ENCODE results near the gene CD7.

CD7 gene

GRCh38 chr17:82314012-82314726 is 3.2 kb downstream of the CD7 start:
- DNase-seq: no peak

GRCh38 chr17:82313195-82314011 is 4.0 kb downstream of the CD7 start:
- no peak for DNase-seq

- no peak for DNase-seq
Observed at GRCh38 chr17:82311971-82312370, 5.4 kb downstream of the CD7 start.

- DNase-seq: no peak
Observed at GRCh38 chr17:82310877-82311276, 6.5 kb downstream of the CD7 start.

GRCh38 chr17:82309656-82310570 is 7.5 kb downstream of the CD7 start:
- DNase-seq: no peak

- no peak for DNase-seq
Observed at GRCh38 chr17:82305727-82306300, 11.6 kb downstream of the CD7 start.

GRCh38 chr17:82304826-82305726 is 12.3 kb downstream of the CD7 start:
- DNase-seq: no peak

GRCh38 chr17:82303944-82304808 is 13.2 kb downstream of the CD7 start:
- DNase-seq: no peak

- DNase-seq: no peak
Observed at GRCh38 chr17:82302991-82303943, 14.1 kb downstream of the CD7 start.

- DNase-seq: no peak
Observed at GRCh38 chr17:82302568-82302963, 14.8 kb downstream of the CD7 start.

GRCh38 chr17:82301916-82302567 is 15.4 kb downstream of the CD7 start:
- no peak for DNase-seq

GRCh38 chr17:82301300-82301915 is 16.0 kb downstream of the CD7 start:
- DNase-seq: no peak

GRCh38 chr17:82300707-82301270 is 16.6 kb downstream of the CD7 start:
- DNase-seq: no peak

GRCh38 chr17:82300228-82300627 is 17.2 kb downstream of the CD7 start:
- DNase-seq: no peak

- DNase-seq: no peak
Observed at GRCh38 chr17:82299452-82299851, 18.0 kb downstream of the CD7 start.

GRCh38 chr17:82298538-82299421 is 18.6 kb downstream of the CD7 start:
- no peak for DNase-seq

All from NCI-H2227 treated with DMSO at 0.1 percent for 48 hours (cell line).